WI38 (cell line): ENCODE measurements around the gene NUDT12.

Source experiments
- H3K4me3 ChIP-seq: 2 replicates; pipeline ENCODE4 v1.5.1; 2011; ENCODE audit warnings: low read depth, mild to moderate bottlenecking, control low read depth, low read length
- CTCF ChIP-seq: IDR thresholded peaks from 2 replicates; pipeline ENCODE4 v1.5.1; 2012; ENCODE audit warnings: low read depth, mild to moderate bottlenecking, control low read depth, low read length

Gene NUDT12

GRCh38 chr5:103541569-103541968 lies 21.0 kb downstream of the NUDT12 start:
- H3K4me3 ChIP-seq = no peak overlapping the region
- no peak for TF ChIP-seq CTCF

DNA sequence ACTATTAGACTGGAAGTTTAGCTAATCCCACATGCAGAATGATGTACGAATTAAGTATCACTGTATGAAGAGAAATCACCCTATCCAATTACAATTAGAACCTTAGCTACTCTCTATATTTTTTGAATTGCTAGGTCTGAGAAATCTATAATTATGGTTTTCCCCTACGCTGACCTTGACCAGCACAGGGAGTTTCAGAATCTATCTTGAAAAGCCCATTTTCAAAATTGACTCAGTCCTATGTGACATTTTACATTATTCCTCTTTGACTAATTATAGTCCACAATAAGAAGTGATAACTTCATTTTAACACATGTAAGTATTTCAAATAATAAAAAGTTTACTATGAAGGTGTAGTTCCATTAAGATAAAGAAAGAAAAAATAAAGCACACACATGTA lies 21.5 kb downstream of the NUDT12 start:
- TF ChIP-seq CTCF = no peak
- H3K4me3 ChIP-seq = no peak overlapping the region

GRCh38 chr5:103539376-103540330 lies 22.9 kb downstream of the NUDT12 start:
- no peak overlapping the region for H3K4me3 ChIP-seq
- TF ChIP-seq CTCF = no peak

DNA sequence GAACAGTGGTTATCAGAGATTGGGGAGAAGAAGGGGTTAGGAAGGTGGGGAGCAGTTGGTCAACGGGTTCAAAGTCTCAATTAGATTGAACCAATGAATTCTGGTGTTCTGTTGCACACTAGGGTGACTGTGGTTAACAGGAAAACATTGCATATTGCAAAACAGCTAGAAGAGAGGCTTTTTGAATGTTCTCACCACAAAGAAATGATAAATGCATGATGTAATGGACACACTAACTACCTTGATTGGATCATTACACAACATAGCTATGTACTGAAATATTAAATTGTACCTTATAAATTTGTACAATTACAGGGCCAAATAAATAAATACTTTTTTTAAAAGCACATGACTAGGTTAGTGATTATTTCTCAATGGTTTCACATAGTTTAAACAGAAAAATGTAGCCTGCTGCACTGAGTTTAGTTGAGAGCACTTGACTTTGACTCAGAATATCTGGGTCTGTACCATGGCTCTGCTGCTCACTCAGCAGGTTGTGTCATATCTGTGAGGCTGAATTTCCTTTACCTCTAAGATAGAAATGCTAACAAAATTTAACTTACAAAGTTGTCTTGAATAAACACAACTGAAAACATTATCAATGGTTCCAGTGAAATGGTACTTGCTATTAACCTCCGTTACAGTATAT lies 30.4 kb downstream of the NUDT12 start:
- TF ChIP-seq CTCF = no peak
- no peak overlapping the region for H3K4me3 ChIP-seq

DNA sequence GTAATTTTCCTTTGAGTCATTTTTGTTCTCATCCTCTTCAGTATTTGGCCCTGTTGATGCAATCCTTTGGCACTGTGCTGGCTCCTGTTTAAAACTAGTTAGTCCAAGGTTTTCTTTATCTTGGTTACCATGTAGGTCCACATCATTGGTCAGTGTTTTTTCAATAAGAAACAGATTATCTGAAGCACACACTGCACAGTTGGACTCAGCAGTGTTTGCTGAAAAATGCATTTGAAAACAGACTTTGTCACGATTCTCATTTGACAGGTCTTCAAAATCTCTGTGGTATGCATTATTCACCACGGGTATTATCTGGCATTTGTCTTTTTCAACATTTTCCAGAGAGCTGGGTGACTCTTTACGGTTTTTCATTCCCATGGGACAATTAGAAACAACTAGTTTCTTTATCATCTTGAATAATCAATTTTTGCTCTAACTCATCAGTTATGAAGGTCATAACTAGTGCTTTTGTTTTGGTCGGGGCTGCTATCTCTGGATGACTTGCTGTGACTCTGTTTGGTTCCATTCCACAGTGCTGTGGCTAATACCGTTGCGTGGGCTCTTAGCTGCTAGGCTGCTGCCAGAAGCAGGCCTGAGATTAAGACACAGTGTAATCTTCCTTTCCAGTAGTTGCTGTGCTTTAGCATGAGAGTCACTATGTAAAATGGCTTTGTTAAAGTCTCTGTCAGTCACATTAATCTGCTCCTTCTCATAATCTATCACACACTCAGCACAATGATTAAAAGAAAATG lies 36.2 kb downstream of the NUDT12 start:
- no peak for TF ChIP-seq CTCF
- H3K4me3 ChIP-seq = no peak overlapping the region

DNA sequence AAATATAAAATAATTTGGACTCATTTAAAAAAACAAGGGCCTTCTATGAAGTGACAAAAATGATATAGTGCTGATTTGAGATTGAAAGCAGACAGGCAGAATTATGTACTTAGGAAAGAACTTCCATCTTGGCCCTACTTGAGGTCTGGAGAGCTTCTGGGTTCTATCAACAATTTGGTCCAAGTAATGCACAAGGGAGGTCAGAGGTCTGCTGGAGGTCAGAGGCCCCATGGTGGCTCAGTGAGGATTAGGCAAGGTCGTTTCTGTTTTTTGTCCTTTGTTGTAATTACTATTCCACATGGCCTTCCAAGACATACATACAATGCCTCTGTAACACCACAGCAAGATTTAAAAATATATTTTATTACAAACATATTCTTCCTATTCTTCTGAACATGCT lies 37.2 kb downstream of the NUDT12 start:
- no peak overlapping the region for H3K4me3 ChIP-seq
- no peak for TF ChIP-seq CTCF
